ENCODE results near the gene COMT. TPM values are rescaled to one million over a fixed set of nuclear protein-coding genes. Genes with fewer than 3 reads are reported as not detected.

The COMT gene
- total RNA-seq = 10 to 100 TPM; 61.7 to 66.1 TPM

DNA sequence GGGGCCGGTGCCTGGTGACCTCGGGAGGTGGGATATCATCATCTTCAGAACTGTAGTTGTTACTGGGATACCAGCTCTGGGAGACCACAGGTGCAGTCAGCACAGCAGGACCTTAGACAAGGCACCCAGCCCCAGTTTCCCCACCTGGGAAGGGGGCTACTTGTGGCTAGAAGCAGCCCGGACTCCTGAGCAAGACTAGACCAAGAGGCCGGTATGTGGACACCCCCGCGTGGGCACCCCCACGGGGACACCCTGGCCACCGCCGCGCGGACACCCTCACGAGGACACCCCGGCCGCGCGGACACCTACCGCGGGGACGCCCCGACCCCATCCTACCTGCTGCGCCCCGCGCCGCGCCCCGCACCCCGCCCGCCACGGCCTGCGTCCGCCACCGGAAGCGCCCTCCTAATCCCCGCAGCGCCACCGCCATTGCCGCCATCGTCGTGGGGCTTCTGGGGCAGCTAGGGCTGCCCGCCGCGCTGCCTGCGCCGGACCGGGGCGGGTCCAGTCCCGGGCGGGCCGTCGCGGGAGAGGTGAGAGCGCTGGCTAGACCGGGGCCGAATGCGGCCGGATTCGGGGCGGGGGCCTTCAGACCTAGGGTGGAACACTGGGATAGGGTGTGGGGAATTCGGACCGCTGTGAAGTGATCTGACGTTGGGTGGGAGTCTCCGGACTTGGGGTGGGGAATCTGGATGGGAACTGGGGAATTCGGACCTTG, at the start of gene COMT, which contains the start of gene TXNRD2:
Gene COMT, plus strand, starts transcription at position 408 of the 718 bp plus-strand sequence. CDS start 20,755 bp downstream, outside the sequence.
Gene TXNRD2, minus strand, starts transcription at position 454 of the 718 bp plus-strand sequence. Its CDS starts 15 bp downstream, at position 439.
- peak within 1 kb of the TSS; percentile 94 for H3K27ac Mint-ChIP-seq
- H3K9me3 Mint-ChIP-seq = peaks cover 4% of the 10 kb centered on the region
- H3K4me1 Mint-ChIP-seq (ENCODE audit: low read depth) = peaks cover 27% of the 10 kb centered on the region
- peaks cover 16% of the 10 kb centered on the region for H3K36me3 Mint-ChIP-seq
- H3K4me3 Mint-ChIP-seq = peak within 1 kb of the TSS; percentile 96
- H3K27me3 Mint-ChIP-seq = no peaks in the 10 kb centered on the region
- peak; percentile 80 for DNase-seq
- intact Hi-C loops (cut with micrococcal nuclease) = loop anchor here (5.0 kb wide), 1 partner anchor 84 kb away; no protein-coding TSS in a partner anchor
- ChIA-PET POLR2A (interaction anchor here (0.5 to 1.5 kb wide), 4 partner anchors 12 to 86 kb away, joined by 3 to 5 read pairs (median 3); no protein-coding TSS in a partner anchor), CTCF (interaction anchor here (1.7 to 2.1 kb wide), 3 partner anchors 12 to 211 kb away, joined by 6 to 14 read pairs (median 11); no protein-coding TSS in a partner anchor)

DNA sequence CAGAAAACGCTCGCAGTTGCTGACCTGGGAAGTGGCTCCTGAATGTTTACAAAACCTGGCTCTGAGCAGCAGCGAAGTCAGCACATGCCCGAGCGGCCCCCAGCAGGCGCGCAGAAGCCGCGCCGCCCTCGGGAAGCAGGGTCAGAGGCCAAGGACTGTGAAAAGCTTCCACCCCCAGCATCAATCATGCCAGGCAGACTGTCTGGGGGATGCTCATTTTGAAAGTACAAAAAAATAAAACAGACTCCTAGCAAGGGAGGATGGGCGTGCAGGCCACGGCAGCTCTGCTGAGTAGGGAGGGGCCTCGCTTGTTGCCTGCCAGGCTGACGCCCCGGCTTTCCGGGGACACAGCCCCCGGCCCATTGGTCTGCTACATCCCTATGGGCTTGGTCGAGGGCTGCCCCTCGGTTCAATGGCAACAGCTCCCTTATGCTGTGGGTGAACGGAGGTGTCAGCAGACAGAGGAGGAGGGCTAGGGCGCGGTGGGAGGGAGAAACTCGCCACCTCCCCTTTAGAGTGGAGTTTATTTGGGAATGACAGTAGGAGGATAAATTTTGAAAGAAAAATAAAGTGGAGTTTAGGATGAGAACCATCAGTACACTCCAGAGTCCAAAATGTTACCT, 49.2 kb upstream of the COMT start:
- DNase-seq = peak; percentile 80
- Mint-ChIP-seq H3K9me3 (no peaks in the 10 kb centered on the region), H3K27me3 (no peaks in the 10 kb centered on the region), H3K27ac (peak overlapping the region; percentile 95), H3K4me1 (ENCODE audit: low read depth) (peaks cover 52% of the 10 kb centered on the region), H3K4me3 (peak overlapping the region; percentile 69), H3K36me3 (peaks cover 1% of the 10 kb centered on the region)
- CTCF ChIA-PET = interaction anchor here (0.8 to 2.7 kb wide), 4 partner anchors 18 to 414 kb away, joined by 3 to 22 read pairs (median 6); no protein-coding TSS in a partner anchor
- POLR2A ChIA-PET = interaction anchor here (0.8 to 3.9 kb wide), 2 partner anchors 37 to 44 kb away, joined by 3 to 42 read pairs; partner anchors contain the start of genes GNB1L and RTL10
- intact Hi-C loops (cut with micrococcal nuclease) = loop anchor here (1.0 to 5.0 kb wide), 3 partner anchors 37 to 160 kb away; no protein-coding TSS in a partner anchor

DNA sequence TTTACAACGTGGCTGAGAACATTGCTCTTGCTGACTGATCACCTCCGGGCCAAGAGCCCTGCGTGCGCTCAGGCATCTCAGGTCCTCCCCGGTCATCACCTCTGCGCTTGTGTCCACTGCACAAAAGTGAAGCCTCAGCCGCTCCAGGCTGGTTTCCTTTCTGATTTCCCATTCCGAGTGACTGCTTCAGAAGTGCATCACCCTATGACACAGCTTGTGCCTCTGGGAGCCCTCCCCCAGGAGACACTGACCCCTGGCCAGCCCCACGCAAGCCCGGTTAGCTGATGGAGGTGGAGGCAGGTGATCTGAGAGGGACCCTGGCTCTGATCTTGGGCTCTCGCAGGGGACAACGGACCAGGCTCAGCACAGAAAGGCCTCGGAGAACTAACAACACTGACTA, 48.6 kb upstream of the COMT start:
- ChIA-PET POLR2A (interaction anchor here (3.9 kb wide), 1 partner anchor 38 kb away, joined by 42 read pairs; the partner anchor contains the start of genes GNB1L and RTL10), CTCF (interaction anchor here (1.3 kb wide), 1 partner anchor 17 kb away, joined by 8 read pairs; no protein-coding TSS in a partner anchor)
- Mint-ChIP-seq H3K9me3 (no peaks in the 10 kb centered on the region), H3K27me3 (no peaks in the 10 kb centered on the region), H3K36me3 (peaks cover 2% of the 10 kb centered on the region), H3K4me3 (no peak overlapping the region), H3K27ac (peak overlapping the region; percentile 74), H3K4me1 (ENCODE audit: low read depth) (peaks cover 50% of the 10 kb centered on the region)
- intact Hi-C loops (cut with micrococcal nuclease) = loop anchor here (1.0 to 5.0 kb wide), 3 partner anchors 38 to 161 kb away; no protein-coding TSS in a partner anchor
- DNase-seq = no peak

DNA sequence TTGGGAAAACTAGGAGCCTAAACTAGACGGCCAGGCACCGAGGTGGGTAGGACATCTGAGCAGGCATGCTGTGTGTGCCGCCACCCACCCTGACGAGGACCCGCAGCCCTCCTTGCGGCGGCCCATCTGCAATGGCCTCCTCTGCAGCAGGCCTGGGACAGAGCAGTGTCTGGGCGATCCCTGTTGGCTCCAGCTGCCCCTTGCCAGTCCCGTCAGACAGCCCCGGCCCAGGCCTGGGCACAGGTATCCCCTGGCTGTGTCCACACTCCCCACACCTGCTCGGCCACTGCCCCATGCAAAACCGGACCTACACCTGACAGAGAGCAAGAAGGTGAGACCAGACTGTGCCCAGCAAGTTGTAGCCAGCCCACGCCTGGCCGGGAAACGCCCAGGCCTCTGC, 48.2 kb upstream of the COMT start:
- ChIA-PET POLR2A (no interaction called here), CTCF (no interaction called here)
- Mint-ChIP-seq H3K4me3 (no peak overlapping the region), H3K36me3 (peaks cover 2% of the 10 kb centered on the region), H3K9me3 (no peaks in the 10 kb centered on the region), H3K4me1 (ENCODE audit: low read depth) (peaks cover 50% of the 10 kb centered on the region), H3K27ac (no peak overlapping the region), H3K27me3 (no peaks in the 10 kb centered on the region)
- no peak for DNase-seq
- intact Hi-C loops (cut with micrococcal nuclease) = loop anchor here (5.0 kb wide), 2 partner anchors 136 to 161 kb away; no protein-coding TSS in a partner anchor

DNA sequence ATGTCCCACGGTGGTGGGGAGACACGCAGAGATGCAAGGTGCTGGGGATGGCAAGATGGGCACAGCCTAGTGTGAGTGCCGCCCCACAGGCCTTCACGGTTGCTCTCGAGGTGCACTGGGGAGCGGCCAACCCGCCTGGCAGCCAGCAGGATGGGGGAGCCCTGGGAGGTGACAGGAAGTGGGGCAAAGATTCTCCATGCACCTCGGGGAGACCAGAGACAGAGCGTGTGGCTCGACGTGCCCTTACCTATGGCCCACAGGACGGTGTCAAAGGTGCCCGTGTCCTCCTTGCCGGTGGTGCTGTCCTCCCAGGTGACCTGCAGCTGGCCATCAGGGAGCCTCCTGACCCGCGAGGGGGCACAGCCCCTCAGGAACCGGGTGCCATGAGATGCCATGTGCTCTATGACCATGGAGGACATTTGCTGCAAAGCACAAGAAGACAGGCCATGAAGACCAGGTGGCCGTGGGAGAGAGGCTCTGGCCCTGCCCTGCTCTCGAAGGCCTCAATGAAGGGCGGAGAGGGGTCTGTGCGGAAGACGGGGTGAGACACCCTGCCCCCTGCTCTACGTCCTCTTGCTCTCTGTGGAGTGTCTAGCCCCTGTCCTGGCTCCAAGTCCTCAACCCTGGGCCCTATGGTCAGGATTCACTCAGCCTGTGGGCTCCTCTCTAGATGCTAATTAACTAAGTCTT, 46.3 kb upstream of the COMT start:
- Mint-ChIP-seq H3K9me3 (no peaks in the 10 kb centered on the region), H3K27ac (no peak overlapping the region), H3K4me3 (no peak overlapping the region), H3K27me3 (no peaks in the 10 kb centered on the region), H3K4me1 (ENCODE audit: low read depth) (peaks cover 43% of the 10 kb centered on the region), H3K36me3 (peaks cover 2% of the 10 kb centered on the region)
- no peak for DNase-seq
- ChIA-PET POLR2A (no interaction called here), CTCF (no interaction called here)
- intact Hi-C loops (cut with micrococcal nuclease) = no loop called here

DNA sequence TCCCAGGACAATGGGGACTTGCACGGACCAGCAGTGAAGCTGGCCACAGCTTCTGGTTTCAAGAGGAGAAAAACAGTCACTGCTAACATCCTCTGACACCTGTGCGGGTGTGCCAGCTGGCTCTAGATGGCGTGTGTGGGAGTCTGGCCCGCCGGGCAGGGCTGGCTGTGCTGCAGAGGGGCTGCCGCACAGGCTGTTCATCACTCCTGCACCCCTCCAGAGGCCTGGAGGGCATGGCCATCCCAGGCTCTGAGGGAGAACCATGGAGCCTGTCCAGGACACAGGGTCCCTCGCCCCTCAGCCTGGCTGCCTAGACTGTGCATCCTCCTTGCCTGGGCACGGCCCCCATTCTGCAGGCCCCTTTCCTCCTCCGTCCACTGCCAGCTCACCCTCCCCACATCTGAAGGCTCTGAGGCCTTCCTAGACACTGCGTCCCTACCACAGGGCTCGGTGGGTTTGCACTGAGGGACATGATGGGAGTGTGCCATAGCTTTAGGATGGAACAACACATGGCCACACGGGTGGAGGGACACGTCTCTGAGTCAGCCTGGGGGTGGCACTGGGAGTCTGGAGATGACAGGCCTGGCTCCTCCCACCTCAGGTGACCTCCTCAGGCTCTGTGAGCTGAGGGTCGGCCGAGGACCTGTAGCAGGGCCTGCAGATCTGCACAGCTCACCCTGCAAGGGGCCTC, 44.8 kb upstream of the COMT start:
- Mint-ChIP-seq H3K4me1 (ENCODE audit: low read depth) (peaks cover 28% of the 10 kb centered on the region), H3K36me3 (peaks cover 2% of the 10 kb centered on the region), H3K9me3 (no peaks in the 10 kb centered on the region), H3K27ac (no peak overlapping the region), H3K4me3 (no peak overlapping the region), H3K27me3 (no peaks in the 10 kb centered on the region)
- ChIA-PET POLR2A (interaction anchor here (0.6 kb wide), 1 partner anchor 791 kb away, joined by 3 read pairs; no protein-coding TSS in a partner anchor), CTCF (interaction anchor here (0.8 to 1.8 kb wide), 3 partner anchors 13 to 167 kb away, joined by 3 to 8 read pairs (median 6); no protein-coding TSS in a partner anchor)
- intact Hi-C loops (cut with micrococcal nuclease) = no loop called here
- peak; percentile 23 for DNase-seq

DNA sequence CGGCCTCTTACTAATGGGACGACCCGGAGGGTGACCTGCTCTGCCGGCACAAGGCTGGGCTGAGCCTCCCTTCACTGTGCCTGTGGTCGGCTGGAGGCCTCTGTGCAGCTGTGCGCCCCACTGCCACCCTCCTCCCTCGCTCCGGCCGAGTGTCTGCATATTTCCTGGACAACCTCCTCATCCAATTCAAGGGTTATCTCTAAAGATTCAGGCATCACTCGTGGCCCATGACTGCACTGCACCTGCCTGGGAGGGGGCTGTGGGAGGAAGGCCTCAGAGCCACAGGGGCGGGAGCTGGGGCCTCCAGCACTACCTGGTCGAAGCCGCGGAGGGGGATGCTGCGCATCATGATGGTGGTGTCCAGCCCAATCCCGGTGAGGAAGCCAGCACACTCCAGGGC, 43.8 kb upstream of the COMT start:
- intact Hi-C loops (cut with micrococcal nuclease) = no loop called here
- Mint-ChIP-seq H3K9me3 (no peaks in the 10 kb centered on the region), H3K4me3 (no peak overlapping the region), H3K27ac (no peak overlapping the region), H3K27me3 (no peaks in the 10 kb centered on the region), H3K36me3 (peaks cover 2% of the 10 kb centered on the region), H3K4me1 (ENCODE audit: low read depth) (peaks cover 19% of the 10 kb centered on the region)
- POLR2A ChIA-PET = no interaction called here
- CTCF ChIA-PET = interaction anchor here (0.8 to 1.8 kb wide), 2 partner anchors 14 to 167 kb away, joined by 3 to 6 read pairs; no protein-coding TSS in a partner anchor
- no peak for DNase-seq

DNA sequence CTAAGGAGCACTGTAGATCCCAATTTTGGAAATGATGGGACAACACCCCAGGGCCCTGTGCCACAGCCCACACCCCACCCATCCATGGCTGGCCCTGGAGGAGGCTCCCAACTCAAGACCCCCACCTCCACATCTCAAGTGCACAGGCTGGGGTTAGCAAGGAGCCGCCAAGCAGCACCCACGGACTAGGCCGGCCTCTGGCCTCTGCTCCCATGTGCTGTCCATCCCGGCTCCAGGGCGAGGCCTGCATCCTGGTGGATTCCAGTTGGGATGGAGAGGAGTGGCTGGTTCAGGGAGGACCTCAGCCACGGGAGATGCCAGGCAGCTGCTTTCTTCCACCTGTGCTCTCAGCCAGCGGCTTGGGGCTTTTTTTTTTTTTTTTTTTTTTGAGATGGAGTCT, 43.4 kb upstream of the COMT start:
- intact Hi-C loops (cut with micrococcal nuclease) = no loop called here
- no peak overlapping the region for H3K4me3 Mint-ChIP-seq
- CTCF ChIA-PET = interaction anchor here (1.4 to 3.7 kb wide), 2 partner anchors 12 to 168 kb away, joined by 4 to 13 read pairs; no protein-coding TSS in a partner anchor
- DNase-seq = no peak
- H3K4me1 Mint-ChIP-seq (ENCODE audit: low read depth) = peaks cover 15% of the 10 kb centered on the region
- POLR2A ChIA-PET = interaction anchor here (1.3 kb wide), 1 partner anchor 43 kb away, joined by 3 read pairs; no protein-coding TSS in a partner anchor
- no peaks in the 10 kb centered on the region for H3K9me3 Mint-ChIP-seq
- H3K27ac Mint-ChIP-seq = no peak overlapping the region
- peaks cover 2% of the 10 kb centered on the region for H3K36me3 Mint-ChIP-seq
- no peaks in the 10 kb centered on the region for H3K27me3 Mint-ChIP-seq

DNA sequence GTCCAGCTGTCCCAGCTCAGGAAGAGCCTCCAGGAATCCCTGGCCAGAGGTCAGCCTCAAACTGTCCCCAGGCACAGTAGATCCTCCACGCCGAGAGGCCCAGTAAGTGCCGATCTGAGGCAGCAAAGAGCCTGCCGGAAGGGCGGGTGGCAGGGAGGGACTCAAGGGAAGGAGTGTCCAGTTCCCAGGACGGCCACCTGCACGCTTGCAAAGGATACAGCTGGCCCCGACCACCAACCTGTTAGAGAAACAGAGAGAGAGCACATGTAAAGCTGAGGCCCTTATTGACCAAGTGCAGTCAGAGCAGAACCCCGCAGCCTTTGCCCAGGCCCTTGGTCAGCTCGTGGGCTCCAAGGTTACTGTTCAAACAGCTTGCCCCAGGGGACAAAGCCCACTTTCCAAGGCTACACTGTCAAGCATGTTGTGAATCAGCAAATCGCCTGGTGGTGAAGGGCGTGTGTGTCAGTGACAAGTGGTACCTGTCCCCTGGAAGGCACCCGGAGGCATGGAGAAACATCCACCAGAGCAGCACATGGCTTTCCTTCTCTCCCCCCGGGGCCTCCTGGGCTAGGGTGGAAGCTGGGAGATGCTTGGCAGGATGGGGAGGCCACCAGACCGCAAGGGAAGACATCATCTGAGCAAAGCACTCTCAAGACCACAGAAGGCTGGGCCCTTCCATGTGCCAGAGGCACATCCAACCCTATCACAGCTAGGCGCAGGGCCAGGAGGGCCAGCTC, 42.6 kb upstream of the COMT start:
- Mint-ChIP-seq H3K4me1 (ENCODE audit: low read depth) (peaks cover 6% of the 10 kb centered on the region), H3K36me3 (peaks cover 2% of the 10 kb centered on the region), H3K9me3 (no peaks in the 10 kb centered on the region), H3K27me3 (no peaks in the 10 kb centered on the region), H3K4me3 (no peak overlapping the region), H3K27ac (no peak overlapping the region)
- POLR2A ChIA-PET = interaction anchor here (1.3 kb wide), 1 partner anchor 43 kb away, joined by 3 read pairs; no protein-coding TSS in a partner anchor
- no peak for DNase-seq
- CTCF ChIA-PET = interaction anchor here (1.4 to 3.7 kb wide), 2 partner anchors 11 to 169 kb away, joined by 4 to 13 read pairs; no protein-coding TSS in a partner anchor
- intact Hi-C loops (cut with micrococcal nuclease) = no loop called here

DNA sequence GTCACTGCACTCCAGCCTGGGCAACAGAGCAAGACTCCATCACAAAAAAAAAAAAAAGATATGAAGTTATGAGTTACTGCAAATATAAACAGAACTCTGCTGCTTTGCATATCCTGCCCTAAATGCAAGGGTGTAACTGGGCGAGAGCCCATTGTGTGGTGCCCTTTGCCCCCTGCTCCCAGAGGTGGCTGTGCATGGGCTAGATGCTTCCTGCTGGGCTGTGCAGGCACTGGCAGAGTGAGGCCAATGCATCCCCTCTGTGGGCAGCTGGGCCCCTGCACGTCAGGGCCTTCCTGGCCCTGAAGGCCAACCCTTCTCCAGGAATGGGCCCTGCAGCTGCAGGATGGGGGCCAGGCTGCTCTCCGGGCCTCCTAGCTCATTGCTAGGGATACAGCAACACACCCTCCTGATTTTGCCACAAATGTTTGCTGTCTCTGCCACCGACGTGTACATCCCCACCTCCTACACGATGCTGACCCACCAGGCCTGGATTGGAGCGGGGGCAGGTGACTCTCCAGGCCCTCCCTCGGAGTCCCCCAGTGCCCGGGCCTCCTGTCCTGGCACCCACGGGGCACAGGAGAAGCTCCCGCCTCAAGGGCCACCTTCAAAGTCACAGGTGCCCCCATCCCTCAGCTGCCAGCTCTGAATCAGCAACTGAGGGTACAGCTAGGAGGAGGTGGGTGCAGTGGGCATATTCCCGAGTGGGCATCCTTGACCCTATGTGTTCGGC, 40.7 kb upstream of the COMT start:
- H3K27ac Mint-ChIP-seq = no peak overlapping the region

More for the DNA sequence above, 40.7 kb upstream of the COMT start:
- Mint-ChIP-seq H3K36me3 (peaks cover 2% of the 10 kb centered on the region), H3K4me1 (ENCODE audit: low read depth) (peaks cover 4% of the 10 kb centered on the region), H3K9me3 (no peaks in the 10 kb centered on the region), H3K27me3 (no peaks in the 10 kb centered on the region), H3K4me3 (no peak overlapping the region)
- DNase-seq = no peak
- POLR2A ChIA-PET = no interaction called here
- CTCF ChIA-PET = interaction anchor here (3.7 to 4.6 kb wide), 2 partner anchors 9 to 170 kb away, joined by 13 to 19 read pairs; no protein-coding TSS in a partner anchor
- intact Hi-C loops (cut with micrococcal nuclease) = no loop called here

All from activated CD4-positive, alpha-beta memory T cell treated with anti-CD3 and anti-CD28 coated beads for 36 hours (primary cell).